GM18526 (cell line): ENCODE measurements around the gene MMP1.

ENCODE experiments used
- POLR2A ChIP-seq: IDR thresholded peaks from 3 replicates; pipeline ENCODE4 v1.6.1; 2011; ENCODE audit not compliant: insufficient read length; ENCODE audit errors: extremely low read depth

MMP1 gene

GRCh38 chr11:102788334-102788995 lies 9.5 kb downstream of the MMP1 start:
- TF ChIP-seq POLR2A: no peak

- TF ChIP-seq POLR2A: no peak
These were observed 13.6 kb downstream of the MMP1 start for GRCh38 chr11:102784380-102784779.

GRCh38 chr11:102783720-102784119 lies 14.2 kb downstream of the MMP1 start:
- no peak for TF ChIP-seq POLR2A

GRCh38 chr11:102783016-102783415 lies 14.9 kb downstream of the MMP1 start:
- TF ChIP-seq POLR2A: no peak

GRCh38 chr11:102781676-102782075 lies 16.3 kb downstream of the MMP1 start:
- TF ChIP-seq POLR2A: no peak

- no peak for TF ChIP-seq POLR2A
These were observed 17.5 kb downstream of the MMP1 start, which contains the start of gene MMP10 for GRCh38 chr11:102780491-102780918. TSS of gene MMP10 (minus strand) at chr11:102780628. CDS start at chr11:102780591, 37 bp downstream.

- TF ChIP-seq POLR2A: no peak
These were observed 21.5 kb downstream of the MMP1 start for GRCh38 chr11:102776454-102776853.

- no peak for TF ChIP-seq POLR2A
These were observed 24.6 kb downstream of the MMP1 start for GRCh38 chr11:102773386-102773785.

GRCh38 chr11:102771351-102771750 lies 26.6 kb downstream of the MMP1 start:
- TF ChIP-seq POLR2A: no peak

- no peak for TF ChIP-seq POLR2A
These were observed 27.8 kb downstream of the MMP1 start for GRCh38 chr11:102770191-102770590.

- no peak for TF ChIP-seq POLR2A
These were observed 30.2 kb downstream of the MMP1 start for GRCh38 chr11:102767800-102768199.

- no peak for TF ChIP-seq POLR2A
These were observed 34.5 kb downstream of the MMP1 start for GRCh38 chr11:102763440-102763839.

GRCh38 chr11:102762361-102762767 lies 35.6 kb downstream of the MMP1 start:
- no peak for TF ChIP-seq POLR2A

GRCh38 chr11:102761646-102762238 lies 36.2 kb downstream of the MMP1 start:
- no peak for TF ChIP-seq POLR2A

GRCh38 chr11:102760344-102761035 lies 37.5 kb downstream of the MMP1 start:
- TF ChIP-seq POLR2A: no peak
